GM12874 (cell line): Measurements from ENCODE around the gene NCR2.
A peak's percentile ranks its signal among the peaks of the same experiment; 100 is the strongest.

Experiments
- CTCF ChIP-seq: IDR thresholded peaks from 2 replicates; pipeline ENCODE4 v1.5.1; 2011; ENCODE audit warnings: low read depth, mild to moderate bottlenecking, control low read depth, low read length, moderate library complexity; ENCODE audit not compliant: insufficient read depth

The NCR2 gene

DNA sequence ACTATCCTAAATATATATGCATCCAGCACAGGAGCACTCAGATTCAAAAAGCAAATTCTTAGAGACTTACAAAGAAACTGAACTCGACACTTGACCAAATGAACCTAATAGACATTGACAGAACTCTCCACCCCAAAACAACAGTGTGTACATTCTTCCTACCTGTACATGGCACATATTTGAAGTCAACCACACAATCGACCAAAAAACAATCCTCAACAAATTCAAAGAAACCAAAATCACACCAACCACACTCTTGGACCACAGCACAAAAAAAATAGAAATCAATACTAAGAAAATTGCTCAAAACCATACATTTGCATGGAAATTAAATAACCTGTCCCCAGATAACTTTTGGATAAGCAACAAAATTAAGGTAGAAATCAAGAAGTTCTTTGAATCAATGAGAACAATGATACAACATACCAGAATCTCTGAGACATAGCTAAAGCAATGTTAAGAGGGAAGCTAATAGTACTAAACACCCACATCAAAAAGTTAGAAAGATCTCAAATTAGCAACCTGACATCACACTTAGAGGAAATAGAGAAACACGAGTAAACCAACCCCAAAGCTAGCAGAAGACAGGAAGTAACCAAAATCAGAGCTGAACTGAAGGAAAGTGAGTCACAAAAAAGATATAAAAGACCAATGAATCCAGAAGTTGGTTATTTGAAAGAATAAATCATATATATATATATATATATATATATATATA lies 36.5 kb upstream of the NCR2 start:
- no peak for TF ChIP-seq CTCF

DNA sequence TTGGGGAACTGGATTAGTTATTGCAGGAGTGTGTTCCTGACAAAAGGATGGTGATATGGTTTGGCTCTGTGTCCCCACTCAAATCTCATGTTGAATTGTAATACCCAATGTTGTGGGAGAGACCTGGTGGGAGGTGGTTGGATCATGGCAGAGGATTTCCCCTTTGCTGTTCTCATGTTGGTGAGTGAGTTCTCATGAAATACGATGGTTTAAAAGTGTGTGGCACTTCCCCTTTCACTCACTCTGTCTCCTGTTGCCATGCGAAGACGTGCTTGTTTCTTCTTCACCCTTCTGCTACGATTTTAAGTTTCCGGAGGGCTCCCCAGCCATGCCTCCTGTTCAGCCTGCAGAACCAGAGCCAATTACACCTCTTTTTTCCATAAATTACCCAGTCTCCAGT lies 32.8 kb upstream of the NCR2 start:
- TF ChIP-seq CTCF, result no peak

DNA sequence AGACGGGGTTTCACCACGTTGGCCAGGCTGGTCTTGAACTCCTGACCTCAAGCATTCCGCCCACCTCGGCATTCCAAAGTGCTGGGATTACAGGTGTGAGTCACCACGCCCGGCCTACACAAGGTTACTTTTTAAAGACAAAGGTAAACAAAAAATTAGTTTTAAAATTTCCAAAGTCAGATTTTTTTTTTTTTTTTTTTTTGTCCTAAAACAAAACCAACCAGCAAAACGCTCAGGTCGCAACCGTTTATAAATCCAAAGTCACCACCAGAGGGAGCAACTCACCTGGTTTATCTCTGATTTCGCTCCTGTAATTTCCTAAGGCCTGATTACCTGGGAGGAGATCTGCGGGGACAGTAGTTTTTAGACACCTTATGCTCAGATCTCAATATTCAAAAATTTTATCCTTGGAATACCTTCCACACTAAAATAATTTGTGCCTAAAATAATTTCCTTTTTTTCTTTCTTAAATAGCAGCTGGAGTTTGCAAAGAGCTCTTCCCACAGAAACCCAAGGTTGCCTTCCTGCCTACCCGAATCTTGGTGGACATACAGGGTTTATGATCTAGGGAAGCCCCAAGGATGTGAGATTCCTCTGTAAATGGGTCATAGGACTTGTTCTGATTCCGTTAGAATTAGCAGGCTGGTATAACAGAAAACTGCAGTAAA lies 29.1 kb upstream of the NCR2 start:
- TF ChIP-seq CTCF, result peak; percentile 33; the same call in 1 of the 2 replicates

- no peak for TF ChIP-seq CTCF
Measured at GRCh38 chr6:41315203-41315602, 20.2 kb upstream of the NCR2 start.

DNA sequence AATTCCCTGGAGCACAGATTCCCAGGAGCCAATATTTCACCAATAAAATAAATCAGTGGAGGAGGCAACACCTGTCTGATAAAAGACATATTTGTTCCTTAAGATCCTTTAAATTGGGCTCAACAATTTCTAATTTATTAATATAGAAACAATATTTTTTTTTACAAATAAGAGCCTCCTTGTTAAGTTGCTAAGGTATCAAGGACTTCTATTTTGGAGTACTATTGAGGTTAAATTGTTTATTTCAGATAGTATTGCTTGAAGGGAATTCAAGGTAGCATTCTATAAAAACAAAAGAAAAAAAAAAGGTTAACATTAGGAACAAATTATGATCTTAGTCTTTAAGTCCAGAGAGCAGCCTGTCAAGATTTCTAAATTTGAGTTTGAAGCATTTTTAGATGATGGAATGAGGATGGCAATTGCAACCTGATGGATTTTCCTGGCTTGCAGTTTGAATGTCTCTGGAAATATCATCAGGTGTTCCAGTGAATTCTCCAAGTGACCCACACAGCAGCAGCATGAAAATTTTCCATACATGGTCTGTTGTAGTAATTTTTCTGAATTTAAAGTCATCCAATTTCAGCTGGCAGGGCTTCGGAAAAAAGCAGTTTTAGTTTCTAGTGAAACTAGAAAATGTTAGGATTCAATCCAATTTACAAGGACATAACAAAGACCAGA lies 19.3 kb upstream of the NCR2 start:
- no peak for TF ChIP-seq CTCF

GRCh38 chr6:41318261-41318653 lies 17.2 kb upstream of the NCR2 start:
- no peak for TF ChIP-seq CTCF
